CD4-positive, alpha-beta T cell (primary cell): ENCODE results near the gene IKZF1. TPM values are rescaled to one million over a fixed set of nuclear protein-coding genes. Genes with fewer than 3 reads are reported as not detected.

ENCODE experiments used
- ATAC-seq: fragments of 200-7000 bp; cut with Tn5 transposase; one replicate; pipeline ENCODE4 v1.10.0; 2022; ENCODE audit warnings: mild to moderate bottlenecking; ENCODE audit not compliant: poor library complexity
- CTCF ChIA-PET: fragments of 350-600 bp; sonication (Branson Sonifier 250); formaldehyde crosslinking; loops from one replicate; lab custom pipeline; 2021; ENCODE audit warnings: antibody characterized with exemption, inconsistent platforms; lab: Charles Lee
- POLR2A ChIA-PET: fragments of 350-600 bp; sonication (Branson Sonifier 250); formaldehyde crosslinking; loops from one replicate; lab custom pipeline; 2021; ENCODE audit warnings: antibody characterized with exemption, inconsistent platforms; lab: Charles Lee
- DNase-seq, 14 experiments: peaks; one replicate each; pipeline ENCODE4 v3.0.0-alpha.2; 2013 to 2020; ENCODE audit warnings: mixed read lengths in 2 of 14
- H3K27ac ChIP-seq, 2 donors: one replicate each; pipeline versions ENCODE4 v1.5.1 to v1.7.0; 2013; ENCODE audit warnings: low read length in 2 of 2, low read depth in 1 of 2, mild to moderate bottlenecking in 1 of 2
- H3K27me3 ChIP-seq, 2 experiments: 1 replicate in 1 of 2; 2 replicates in 1 of 2; pipeline versions ENCODE4 v1.6.1 to v1.7.0; 2013; ENCODE audit warnings: low read length in 2 of 2, control low read depth in 1 of 2, mild to moderate bottlenecking in 1 of 2, moderate library complexity in 1 of 2; ENCODE audit not compliant: insufficient read depth in 2 of 2, control insufficient read depth in 1 of 2
- H3K36me3 ChIP-seq: one replicate; pipeline ENCODE4 v1.6.1; 2013; ENCODE audit warnings: low read length, control low read depth; ENCODE audit not compliant: insufficient read depth
- H3K4me1 ChIP-seq: one replicate; pipeline ENCODE4 v1.6.1; 2013; ENCODE audit warnings: low read length, control low read depth; ENCODE audit not compliant: insufficient read depth
- H3K4me3 ChIP-seq: one replicate; pipeline ENCODE4 v1.5.1; 2013; ENCODE audit warnings: mild to moderate bottlenecking, low read length, moderate library complexity
- H3K9me3 ChIP-seq, 2 experiments: 1 replicate in 1 of 2; 2 replicates in 1 of 2; pipeline versions ENCODE4 v1.6.1 to v1.7.0; 2013; ENCODE audit warnings: low read length in 2 of 2, mild to moderate bottlenecking in 2 of 2, control low read depth in 1 of 2, moderate library complexity in 1 of 2; ENCODE audit not compliant: control insufficient read depth in 1 of 2, insufficient read depth in 1 of 2
- H3K27ac Mint-ChIP-seq: one replicate; pipeline ENCODE4 v1.8.0; 2020; ENCODE audit warnings: mixed read lengths
- H3K27me3 Mint-ChIP-seq: one replicate; pipeline ENCODE4 v1.8.0; 2021; ENCODE audit warnings: mixed read lengths
- H3K36me3 Mint-ChIP-seq: one replicate; pipeline ENCODE4 v1.8.0; 2021; ENCODE audit warnings: low read depth, mixed read lengths
- H3K4me1 Mint-ChIP-seq: one replicate; pipeline ENCODE4 v1.8.0; 2021; ENCODE audit warnings: low read depth, mixed read lengths
- H3K4me3 Mint-ChIP-seq: one replicate; pipeline ENCODE4 v1.8.0; 2020; ENCODE audit warnings: mild to moderate bottlenecking, mixed read lengths
- H3K9me3 Mint-ChIP-seq: one replicate; pipeline ENCODE4 v1.8.0; 2020; ENCODE audit warnings: mixed read lengths
- CTCF ChIP-seq: fragments of 200-600 bp; IDR thresholded peaks from one replicate; pipeline ENCODE4 v1.8.0; 2022; ENCODE audit warnings: antibody characterized with exemption, mild to moderate bottlenecking
- intact Hi-C, 2 experiments: fragments of 100-400 bp; cut with DNase I in 1 of 2; cut with micrococcal nuclease in 1 of 2; formaldehyde crosslinking; loops; one replicate each; pipeline versions ENCODE4 v1.15.1 to v1.9.0; 2023 to 2025; cut with DNase I, micrococcal nuclease
- total RNA-seq, 174 experiments: library from RNA in 2 of 174; stranded (reverse) in 2 of 174; gene quantifications; one replicate each; pipeline ENCODE4 v1.2.3 and lab custom pipeline; 2021 to 2026

The IKZF1 gene
- total RNA-seq, 2 experiments from 2014 or later = 297 to 300 TPM

GRCh38 chr7:50300336-50300735 lies 4.2 kb upstream of the IKZF1 start:
- DNase-seq (peak in 2 of 14 experiments; percentile 13 to 26), ATAC-seq (no peak)
- H3K36me3 ChIP-seq = no peaks in the 10 kb centered on the region
- no peak overlapping the region for H3K27ac ChIP-seq
- peak overlapping the region; percentile 68 for H3K4me3 Mint-ChIP-seq
- peaks cover 28% of the 10 kb centered on the region for H3K4me1 ChIP-seq
- no peaks in the 10 kb centered on the region for H3K9me3 ChIP-seq
- TF ChIP-seq CTCF = no peak
- H3K9me3 Mint-ChIP-seq = no peaks in the 10 kb centered on the region
- ChIA-PET CTCF (interaction anchor here (0.8 to 2.7 kb wide), 4 partner anchors 21 to 94 kb away, joined by 3 to 14 read pairs (median 4); no protein-coding TSS in a partner anchor), POLR2A (interaction anchor here (0.7 to 1.5 kb wide), 6 partner anchors 13 to 95 kb away, joined by 3 to 10 read pairs (median 4); no protein-coding TSS in a partner anchor)
- peaks cover 10% of the 10 kb centered on the region for H3K36me3 Mint-ChIP-seq
- H3K4me3 ChIP-seq = no peak overlapping the region
- H3K27me3 Mint-ChIP-seq = no peaks in the 10 kb centered on the region
- H3K27ac Mint-ChIP-seq = peak overlapping the region; percentile 90
- no peaks in the 10 kb centered on the region for H3K27me3 ChIP-seq
- peaks cover 63% of the 10 kb centered on the region for H3K4me1 Mint-ChIP-seq
- intact Hi-C loops = loop anchor here in 1 of 2 experiments (5.0 kb wide), 1 partner anchor 158 kb away; no protein-coding TSS in a partner anchor

DNA sequence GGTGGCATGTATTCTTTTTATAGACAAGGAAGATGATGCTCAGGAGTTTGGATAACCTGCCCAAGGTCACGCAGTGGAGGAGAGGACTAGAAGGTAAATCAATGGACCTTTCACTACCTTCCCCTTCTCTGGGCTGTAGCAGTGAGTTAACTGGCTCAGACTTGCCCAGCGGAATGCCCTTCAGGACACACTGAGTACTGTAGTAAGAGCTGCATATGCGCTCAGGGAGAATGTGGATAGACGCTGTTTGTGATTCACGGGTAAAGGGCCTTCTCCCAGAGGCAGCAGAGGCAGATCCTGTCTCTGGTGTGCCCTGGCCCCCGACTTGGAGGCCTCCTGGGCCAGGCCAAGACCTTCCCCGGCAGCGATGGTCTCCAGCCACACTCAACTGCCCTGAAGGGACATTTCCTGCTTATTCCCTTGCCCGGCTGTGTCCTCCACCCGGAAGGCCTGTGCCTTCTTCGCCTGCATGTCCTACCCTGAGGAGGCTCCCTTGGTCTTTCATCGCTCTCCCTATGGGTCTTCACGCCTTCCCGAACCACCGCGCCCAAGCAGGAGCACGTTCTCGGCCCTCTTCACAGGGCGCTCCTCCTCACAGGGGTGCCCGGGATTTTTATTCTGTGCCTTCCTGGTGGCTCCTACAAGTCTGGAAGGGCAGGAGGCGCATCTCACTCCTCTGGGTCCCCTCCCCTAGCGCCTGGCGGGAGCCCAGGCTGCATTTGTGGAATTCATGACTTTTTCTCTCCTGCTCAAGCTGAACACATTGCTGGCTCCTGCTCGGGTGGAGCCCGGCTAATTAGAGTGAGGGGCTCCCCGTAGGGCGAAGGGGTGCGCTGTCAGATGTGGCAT lies 1.8 kb upstream of the IKZF1 start:
- H3K4me1 ChIP-seq = peaks cover 28% of the 10 kb centered on the region
- intact Hi-C loops = loop anchor here in 1 of 2 experiments (2.0 to 5.0 kb wide), 2 partner anchors 30 to 160 kb away; no protein-coding TSS in a partner anchor
- no peak for ATAC-seq
- Mint-ChIP-seq H3K4me3 (peak overlapping the region; percentile 86), H3K27me3 (no peaks in the 10 kb centered on the region), H3K36me3 (peaks cover 34% of the 10 kb centered on the region), H3K27ac (peak overlapping the region; percentile 90), H3K9me3 (no peaks in the 10 kb centered on the region), H3K4me1 (peaks cover 54% of the 10 kb centered on the region)
- no peak for TF ChIP-seq CTCF
- H3K4me3 ChIP-seq = peak overlapping the region; percentile 65
- ChIA-PET CTCF (interaction anchor here (2.0 kb wide), 1 partner anchor 17 kb away, joined by 4 read pairs; no protein-coding TSS in a partner anchor), POLR2A (interaction anchor here (14.4 to 32.3 kb wide), 4 partner anchors 18 to 98 kb away, joined by 271 to 2111 read pairs (median 346); no protein-coding TSS in a partner anchor)
- no peaks in the 10 kb centered on the region for H3K9me3 ChIP-seq
- DNase-seq = peak in 2 of 14 experiments; percentile 29 to 41
- peaks cover 5% of the 10 kb centered on the region for H3K36me3 ChIP-seq
- H3K27ac ChIP-seq = peak overlapping the region in 1 of 2 donors; percentile 60
- no peaks in the 10 kb centered on the region for H3K27me3 ChIP-seq

- ChIA-PET POLR2A (interaction anchor here (2.2 to 32.3 kb wide), 5 partner anchors 17 to 99 kb away, joined by 13 to 2111 read pairs (median 342); no protein-coding TSS in a partner anchor), CTCF (interaction anchor here (1.3 to 8.4 kb wide), 3 partner anchors 18 to 98 kb away, joined by 3 to 70 read pairs (median 4); no protein-coding TSS in a partner anchor)
- H3K27ac Mint-ChIP-seq = peak overlapping the region; percentile 90
- H3K9me3 Mint-ChIP-seq = no peaks in the 10 kb centered on the region
- Histone ChIP-seq H3K9me3 (no peaks in the 10 kb centered on the region), H3K27me3 (no peaks in the 10 kb centered on the region), H3K4me3 (peak overlapping the region; percentile 87), H3K36me3 (peaks cover 11% of the 10 kb centered on the region), H3K4me1 (peaks cover 34% of the 10 kb centered on the region), H3K27ac (peak overlapping the region in 1 of 2 donors; percentile 93)
- ATAC-seq (peak; percentile 15), DNase-seq (peak in 7 of 14 experiments; percentile 49 to 80 (median 57))
- intact Hi-C loops = loop anchor here (1.0 to 5.0 kb wide), 7 partner anchors 23 to 161 kb away; no protein-coding TSS in a partner anchor
- H3K4me1 Mint-ChIP-seq = peaks cover 60% of the 10 kb centered on the region
- H3K4me3 Mint-ChIP-seq = peak overlapping the region; percentile 86
- no peak for TF ChIP-seq CTCF
- peaks cover 42% of the 10 kb centered on the region for H3K36me3 Mint-ChIP-seq
- no peaks in the 10 kb centered on the region for H3K27me3 Mint-ChIP-seq
These were observed 984 bp upstream of the IKZF1 start for GRCh38 chr7:50303335-50304128.
